ENCODE data around the gene LMBRD2.

DNA sequence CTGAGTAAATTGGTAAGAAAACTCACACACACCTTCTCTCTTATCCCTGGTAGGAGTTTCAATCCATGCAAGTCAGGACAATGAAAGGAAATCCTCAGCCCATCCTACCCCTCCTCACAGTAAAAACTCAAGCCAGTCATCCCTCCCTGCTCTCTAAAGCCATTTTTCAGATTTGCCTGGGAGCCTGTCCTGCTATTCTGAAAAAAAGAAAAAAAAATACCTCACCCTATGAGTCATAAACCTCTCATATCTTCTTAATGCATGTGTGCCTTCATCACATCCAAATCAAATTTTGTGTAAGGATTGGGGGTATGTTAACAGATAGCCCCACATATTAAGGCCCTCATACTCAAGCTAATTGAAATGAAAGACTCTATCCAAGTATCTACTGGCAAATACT lies 99.1 kb downstream of the LMBRD2 start:
- TF ChIP-seq POLR2A (IDR thresholded peaks at IDR 0.05) (no peak), CTCF (IDR thresholded peaks at IDR 0.05) (no peak)
